Ishikawa (cell line): Measurements from ENCODE around the gene DMWD.
A peak's percentile ranks its signal among the peaks of the same experiment; 100 is the strongest.

Experiments
- CEBPB ChIP-seq: IDR thresholded peaks from 2 replicates; pipeline ENCODE4 v1.6.1; 2012
- CREB1 ChIP-seq: IDR thresholded peaks from 2 replicates; pipeline ENCODE4 v1.6.1; 2012; ENCODE audit warnings: low read depth
- EGR1 ChIP-seq: IDR thresholded peaks from 2 replicates; pipeline ENCODE4 v1.6.1; 2012
- EP300 ChIP-seq: IDR thresholded peaks from 2 replicates; pipeline ENCODE4 v1.6.1; 2012; ENCODE audit warnings: borderline replicate concordance
- FOXM1 ChIP-seq: IDR thresholded peaks from 2 replicates; pipeline ENCODE4 v1.6.1; 2012; ENCODE audit warnings: low read depth, borderline replicate concordance
- MAX ChIP-seq: IDR thresholded peaks from 2 replicates; pipeline ENCODE4 v1.6.1; 2012
- NFIC ChIP-seq: IDR thresholded peaks from 2 replicates; pipeline ENCODE4 v1.6.1; 2012
- RAD21 ChIP-seq: IDR thresholded peaks from 2 replicates; pipeline ENCODE4 v1.6.1; 2012; ENCODE audit warnings: low read depth
- REST ChIP-seq: IDR thresholded peaks from 2 replicates; pipeline ENCODE4 v1.6.1; 2012; ENCODE audit warnings: low read depth, mild to moderate bottlenecking
- TAF1 ChIP-seq: IDR thresholded peaks from 2 replicates; pipeline ENCODE4 v1.6.1; 2012; ENCODE audit warnings: low read depth, mild to moderate bottlenecking
- TCF12 ChIP-seq: IDR thresholded peaks from 2 replicates; pipeline ENCODE4 v1.6.1; 2012; ENCODE audit warnings: low read depth
- TEAD4 ChIP-seq: IDR thresholded peaks from 2 replicates; pipeline ENCODE4 v1.6.1; 2012
- USF1 ChIP-seq: IDR thresholded peaks from 2 replicates; pipeline ENCODE4 v1.6.1; 2012
- YY1 ChIP-seq: IDR thresholded peaks from 2 replicates; pipeline ENCODE4 v1.6.1; 2012; ENCODE audit warnings: low read depth
- ZBTB7A ChIP-seq: IDR thresholded peaks from 2 replicates; pipeline ENCODE4 v1.6.1; 2012; ENCODE audit warnings: low read depth

Gene DMWD

GRCh38 chr19:45770192-45771101 is 22.2 kb downstream of the DMWD start:
- TF ChIP-seq YY1 (no peak), TEAD4 (peak; percentile 21; the same call in 1 of the 2 replicates), FOXM1 (no peak), NFIC (peak; percentile 29), MAX (peak; percentile 86), USF1 (no peak; the same call in 1 of the 2 replicates), TAF1 (no peak; the same call in 1 of the 2 replicates), EGR1 (peak; percentile 60), EP300 (0 out of 2 replicates have a peak, but pooled peaks have one; percentile 6), ZBTB7A (peak; percentile 85), CREB1 (peak; percentile 30; the same call in 1 of the 2 replicates), TCF12 (peak; percentile 22), CEBPB (no peak), RAD21 (peak; percentile 58; the same call in 1 of the 2 replicates), REST (no peak)

GRCh38 chr19:45769821-45770191 is 22.8 kb downstream of the DMWD start:
- TF ChIP-seq REST (no peak), ZBTB7A (peak; percentile 81; the same call in 1 of the 2 replicates)

GRCh38 chr19:45768984-45769782 is 23.5 kb downstream of the DMWD start, which contains the start of gene SIX5:
Gene SIX5, minus strand, starts transcription at chr19:45769252. Its CDS starts 408 bp downstream, at chr19:45768844.
- peak; percentile 91 for TF ChIP-seq MAX
- TF ChIP-seq REST: no peak
- TF ChIP-seq TAF1: peak; percentile 58
- peak; percentile 21; the same call in 1 of the 2 replicates for TF ChIP-seq ZBTB7A
- peak; percentile 88 for TF ChIP-seq NFIC
- no peak for TF ChIP-seq CEBPB
- peak; percentile 90 for TF ChIP-seq TCF12
- TF ChIP-seq RAD21: no peak
- peak; percentile 90 for TF ChIP-seq TEAD4
- TF ChIP-seq CREB1: no peak
- peak; percentile 20; the same call in 1 of the 2 replicates for TF ChIP-seq EP300
- peak; percentile 66 for TF ChIP-seq EGR1
- peak; percentile 20; the same call in 1 of the 2 replicates for TF ChIP-seq USF1
- TF ChIP-seq FOXM1: peak; percentile 34; the same call in 1 of the 2 replicates
